Sigmoid colon (tissue), 4 donors: ENCODE data around the gene SLC20A1.

ENCODE experiments used
- EP300 ChIP-seq, 4 donors: sonication (generic); formaldehyde crosslinking; IDR thresholded peaks; one replicate each; pipeline ENCODE4 v1.6.1; 2017; ENCODE audit warnings: antibody characterized with exemption in 4 of 4
- POLR2A ChIP-seq, 2 donors: fragments of 450-650 bp; IDR thresholded peaks; one replicate each; pipeline ENCODE4 v1.6.1; 2016; ENCODE audit warnings: antibody characterized with exemption in 2 of 2, mild to moderate bottlenecking in 2 of 2, moderate library complexity in 2 of 2
- POLR2AphosphoS5 ChIP-seq, 4 donors: sonication (generic); formaldehyde crosslinking; IDR thresholded peaks; one replicate each; pipeline ENCODE4 v1.6.1; 2017; ENCODE audit warnings: antibody characterized with exemption in 4 of 4
- TF ChIP-seq, protein P1 (sequence below), 4 experiments: fragments of 450-650 bp in 3 of 4; fragments of 200-600 bp in 1 of 4; IDR thresholded peaks; one replicate each; pipeline ENCODE4 v1.5.1; 2016 to 2019; ENCODE audit warnings: antibody characterized with exemption in 4 of 4, mild to moderate bottlenecking in 3 of 4, moderate library complexity in 2 of 4

DNA sequence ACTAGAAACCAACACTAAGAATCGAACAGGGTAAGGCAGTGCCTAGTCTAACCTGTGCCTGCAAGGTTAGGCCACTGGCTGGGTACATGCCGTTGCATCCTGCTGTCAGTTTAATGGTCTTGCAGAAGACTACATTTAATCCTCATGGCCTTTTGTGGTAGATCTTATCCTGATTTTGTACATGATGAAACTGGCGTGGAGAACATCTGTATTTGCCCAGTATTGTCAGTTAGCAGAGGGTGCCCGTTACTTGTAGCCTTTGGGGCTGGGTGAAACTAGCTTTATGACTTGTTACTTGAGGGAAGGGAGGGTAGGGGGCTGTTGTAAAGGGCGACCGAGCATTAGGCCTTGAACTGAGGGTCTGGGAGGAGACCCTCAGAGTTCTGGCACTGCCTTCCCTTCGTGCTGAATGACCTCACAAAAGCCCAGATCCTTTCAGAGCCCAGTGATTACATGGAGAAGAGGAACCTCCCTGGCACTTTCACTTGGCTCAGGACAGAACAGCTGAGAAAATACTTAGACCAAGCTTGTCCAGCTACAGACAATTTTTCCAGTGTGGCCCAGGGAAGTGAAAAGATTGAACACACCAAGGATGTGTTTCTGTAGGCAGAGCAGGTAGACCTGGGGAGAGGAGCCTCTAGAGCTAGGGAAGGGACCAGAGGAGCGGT, 19.5 kb downstream of the SLC20A1 start:
- TF ChIP-seq POLR2A (IDR thresholded peaks at IDR 0.05) (no peak), EP300 (IDR thresholded peaks at IDR 0.05) (no peak), POLR2AphosphoS5 (IDR thresholded peaks at IDR 0.05) (no peak)
- TF ChIP-seq, protein P1, sequence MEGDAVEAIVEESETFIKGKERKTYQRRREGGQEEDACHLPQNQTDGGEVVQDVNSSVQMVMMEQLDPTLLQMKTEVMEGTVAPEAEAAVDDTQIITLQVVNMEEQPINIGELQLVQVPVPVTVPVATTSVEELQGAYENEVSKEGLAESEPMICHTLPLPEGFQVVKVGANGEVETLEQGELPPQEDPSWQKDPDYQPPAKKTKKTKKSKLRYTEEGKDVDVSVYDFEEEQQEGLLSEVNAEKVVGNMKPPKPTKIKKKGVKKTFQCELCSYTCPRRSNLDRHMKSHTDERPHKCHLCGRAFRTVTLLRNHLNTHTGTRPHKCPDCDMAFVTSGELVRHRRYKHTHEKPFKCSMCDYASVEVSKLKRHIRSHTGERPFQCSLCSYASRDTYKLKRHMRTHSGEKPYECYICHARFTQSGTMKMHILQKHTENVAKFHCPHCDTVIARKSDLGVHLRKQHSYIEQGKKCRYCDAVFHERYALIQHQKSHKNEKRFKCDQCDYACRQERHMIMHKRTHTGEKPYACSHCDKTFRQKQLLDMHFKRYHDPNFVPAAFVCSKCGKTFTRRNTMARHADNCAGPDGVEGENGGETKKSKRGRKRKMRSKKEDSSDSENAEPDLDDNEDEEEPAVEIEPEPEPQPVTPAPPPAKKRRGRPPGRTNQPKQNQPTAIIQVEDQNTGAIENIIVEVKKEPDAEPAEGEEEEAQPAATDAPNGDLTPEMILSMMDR (IDR thresholded peaks at IDR 0.05), result no peak
